ENCODE measurements around the gene PRR5L.
"Not testable (repeated sequence)": the region's sequence is repeated elsewhere in the genome, so short reads cannot be mapped to it uniquely, and the experiment has no call there.

PRR5L gene

DNA sequence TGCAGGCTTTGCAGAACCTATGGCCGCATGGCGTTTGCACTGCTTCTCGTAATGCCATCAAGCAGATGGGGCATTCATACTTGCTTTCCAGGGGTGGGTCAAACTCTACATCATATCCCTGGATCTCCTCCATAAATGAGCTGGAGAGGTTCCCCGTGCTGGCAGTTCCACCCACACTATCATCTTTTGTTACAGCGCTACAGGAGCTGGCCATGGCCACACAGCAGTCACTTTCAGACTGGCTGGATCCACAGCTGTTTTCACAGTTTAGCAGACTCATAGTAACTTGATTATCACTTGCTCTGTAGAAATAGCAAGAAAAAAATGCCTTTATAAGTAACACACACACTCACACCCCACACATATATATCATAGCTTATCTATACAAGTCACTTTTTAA is 205.1 kb downstream of the PRR5L start:
- no peak overlapping the region for H3K4me3 ChIP-seq (replicated peaks; ENCODE audit: low read depth, low read length)
- TF ChIP-seq, protein P1, sequence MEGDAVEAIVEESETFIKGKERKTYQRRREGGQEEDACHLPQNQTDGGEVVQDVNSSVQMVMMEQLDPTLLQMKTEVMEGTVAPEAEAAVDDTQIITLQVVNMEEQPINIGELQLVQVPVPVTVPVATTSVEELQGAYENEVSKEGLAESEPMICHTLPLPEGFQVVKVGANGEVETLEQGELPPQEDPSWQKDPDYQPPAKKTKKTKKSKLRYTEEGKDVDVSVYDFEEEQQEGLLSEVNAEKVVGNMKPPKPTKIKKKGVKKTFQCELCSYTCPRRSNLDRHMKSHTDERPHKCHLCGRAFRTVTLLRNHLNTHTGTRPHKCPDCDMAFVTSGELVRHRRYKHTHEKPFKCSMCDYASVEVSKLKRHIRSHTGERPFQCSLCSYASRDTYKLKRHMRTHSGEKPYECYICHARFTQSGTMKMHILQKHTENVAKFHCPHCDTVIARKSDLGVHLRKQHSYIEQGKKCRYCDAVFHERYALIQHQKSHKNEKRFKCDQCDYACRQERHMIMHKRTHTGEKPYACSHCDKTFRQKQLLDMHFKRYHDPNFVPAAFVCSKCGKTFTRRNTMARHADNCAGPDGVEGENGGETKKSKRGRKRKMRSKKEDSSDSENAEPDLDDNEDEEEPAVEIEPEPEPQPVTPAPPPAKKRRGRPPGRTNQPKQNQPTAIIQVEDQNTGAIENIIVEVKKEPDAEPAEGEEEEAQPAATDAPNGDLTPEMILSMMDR (IDR thresholded peaks at IDR 0.05; ENCODE audit: low read depth, low read length, missing control alignments): no peak
- DNase-seq (ENCODE audit: extremely low read depth, low read depth): no peak

DNA sequence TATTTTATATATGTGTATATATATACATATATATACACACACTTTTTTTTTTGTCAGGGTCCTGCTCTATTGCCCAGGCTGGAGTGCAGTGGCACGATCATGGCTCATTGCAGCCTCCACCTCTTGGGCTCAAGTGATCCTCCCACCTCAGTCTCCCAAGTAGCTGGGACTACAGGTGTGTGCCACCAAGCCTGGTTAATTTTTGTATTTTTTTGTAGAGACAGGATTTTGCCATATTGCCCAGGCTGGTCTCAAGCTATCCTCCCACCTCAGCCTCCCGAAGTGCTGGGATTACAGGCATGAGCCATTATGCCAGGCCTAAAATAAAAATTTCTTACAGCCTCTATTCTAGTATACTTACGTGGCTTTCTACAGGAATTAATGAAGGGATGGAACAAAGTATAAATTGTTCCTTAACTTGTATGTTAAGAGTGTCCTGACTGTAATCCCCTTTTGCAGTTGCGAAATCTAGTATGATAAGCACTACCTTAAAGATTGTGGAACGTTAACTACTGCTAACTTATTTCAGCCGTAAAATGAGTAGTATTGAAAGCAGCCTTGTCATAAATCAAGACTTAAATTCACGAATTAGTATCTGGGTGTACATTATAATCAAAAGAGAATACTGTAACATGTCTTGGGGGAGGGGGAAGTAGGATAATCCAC is 211.9 kb downstream of the PRR5L start:
- TF ChIP-seq, protein P1 (IDR thresholded peaks at IDR 0.05; ENCODE audit: low read depth, low read length, missing control alignments): no peak
- H3K4me3 ChIP-seq (replicated peaks; ENCODE audit: low read depth, low read length): peak overlapping the region; percentile 88
- no peak for DNase-seq (ENCODE audit: extremely low read depth, low read depth)

DNA sequence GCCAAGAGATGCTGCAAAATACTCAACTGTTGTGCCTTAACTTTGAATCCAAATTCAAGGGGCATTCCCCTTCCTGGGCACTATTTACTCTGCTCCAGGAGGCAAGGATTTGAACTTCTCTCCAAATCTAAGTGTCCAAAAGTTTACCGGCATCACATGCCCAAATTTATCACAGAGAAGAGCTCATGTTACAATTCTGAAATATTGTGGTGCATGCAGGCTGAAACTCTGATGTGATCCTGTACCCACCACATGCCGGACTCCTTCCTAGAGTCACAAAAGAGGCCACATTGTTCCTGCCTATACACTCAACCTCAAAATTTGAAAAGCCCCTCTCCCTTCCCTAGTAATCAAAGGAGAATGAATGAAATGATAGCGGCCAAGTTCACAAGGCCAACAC is 212.7 kb downstream of the PRR5L start:
- DNase-seq (ENCODE audit: extremely low read depth, low read depth): no peak
- peak overlapping the region; percentile 88 for H3K4me3 ChIP-seq (replicated peaks; ENCODE audit: low read depth, low read length)
- TF ChIP-seq, protein P1 (IDR thresholded peaks at IDR 0.05; ENCODE audit: low read depth, low read length, missing control alignments): no peak

DNA sequence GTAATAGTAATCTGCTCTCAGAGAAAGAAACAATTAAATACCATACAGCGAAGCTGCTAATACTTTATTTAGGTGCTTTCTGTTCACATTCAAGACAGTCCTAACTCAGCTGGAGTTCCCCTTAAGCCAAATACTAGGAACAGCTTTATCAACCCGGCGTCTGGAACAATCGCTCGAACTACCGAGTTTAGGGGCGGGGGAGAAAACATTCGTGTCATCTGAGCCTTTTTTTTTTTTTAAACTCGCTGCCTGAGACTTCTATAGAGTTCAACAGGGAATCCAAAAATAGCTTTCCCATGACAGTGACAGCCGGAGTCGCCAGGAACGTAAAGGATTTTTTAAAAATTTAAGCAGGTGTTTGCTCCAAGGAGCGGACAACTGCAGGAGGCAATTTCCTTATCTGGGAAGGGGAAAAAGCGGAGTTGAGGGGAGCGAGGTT is 213.1 kb downstream of the PRR5L start:
- H3K4me3 ChIP-seq (replicated peaks; ENCODE audit: low read depth, low read length): peak overlapping the region; percentile 88
- no peak for DNase-seq (ENCODE audit: extremely low read depth, low read depth)
- TF ChIP-seq, protein P1 (IDR thresholded peaks at IDR 0.05; ENCODE audit: low read depth, low read length, missing control alignments): no peak

DNA sequence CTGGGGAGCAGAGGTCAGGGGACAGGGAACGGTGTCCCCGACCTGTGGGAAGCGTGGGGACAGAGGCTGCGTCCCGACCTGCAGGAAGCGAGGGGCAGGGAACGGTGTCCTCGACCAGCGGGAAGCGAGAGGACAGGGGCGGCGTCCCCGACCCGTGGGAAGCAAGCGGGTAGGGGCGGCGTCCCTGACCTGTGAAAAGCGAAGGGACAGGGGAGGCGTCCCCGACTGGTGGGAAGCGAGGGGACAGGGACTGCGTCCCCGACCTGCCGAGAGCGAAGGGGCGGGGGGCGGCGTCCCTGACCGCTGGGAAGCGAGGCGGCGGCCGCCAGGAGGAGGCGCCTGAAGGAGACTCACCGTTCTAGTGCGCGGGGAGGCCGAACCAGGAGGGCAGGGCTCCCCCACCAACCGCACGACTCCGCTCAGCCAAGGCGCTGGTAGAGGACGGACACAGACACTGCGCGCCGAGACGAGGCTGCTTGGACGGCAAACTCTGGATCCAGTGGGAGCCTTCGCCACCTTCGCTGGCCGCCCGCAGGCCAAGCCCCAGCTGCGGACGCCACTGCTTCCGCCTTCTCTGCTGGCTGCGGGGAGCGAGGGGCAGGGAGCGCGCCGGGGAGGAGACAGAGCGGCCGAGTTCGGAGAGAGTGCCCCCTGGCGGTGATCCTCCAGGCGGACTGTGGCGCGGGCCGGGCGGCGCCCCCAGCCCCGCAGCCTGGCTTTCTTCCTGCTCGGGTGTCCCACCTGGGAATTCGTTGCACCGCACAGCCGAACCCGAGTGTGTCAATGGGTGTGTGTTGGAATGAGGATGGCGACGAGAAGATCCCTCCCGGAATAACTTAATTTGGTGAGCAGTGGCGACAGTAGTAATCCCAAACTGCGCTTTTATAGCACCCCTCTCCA is 213.9 kb downstream of the PRR5L start, which contains the start of gene TRAF6:
Gene TRAF6 (minus strand): TSS at position 579 of the 900 bp plus-strand sequence. CDS start 8,757 bp downstream, outside the sequence.
- peak within 1 kb of the TSS; percentile 88 for H3K4me3 ChIP-seq (replicated peaks; ENCODE audit: low read depth, low read length)
- TF ChIP-seq, protein P1 (IDR thresholded peaks at IDR 0.05; ENCODE audit: low read depth, low read length, missing control alignments): peak; percentile 80
- DNase-seq (ENCODE audit: extremely low read depth, low read depth): peak; percentile 44

DNA sequence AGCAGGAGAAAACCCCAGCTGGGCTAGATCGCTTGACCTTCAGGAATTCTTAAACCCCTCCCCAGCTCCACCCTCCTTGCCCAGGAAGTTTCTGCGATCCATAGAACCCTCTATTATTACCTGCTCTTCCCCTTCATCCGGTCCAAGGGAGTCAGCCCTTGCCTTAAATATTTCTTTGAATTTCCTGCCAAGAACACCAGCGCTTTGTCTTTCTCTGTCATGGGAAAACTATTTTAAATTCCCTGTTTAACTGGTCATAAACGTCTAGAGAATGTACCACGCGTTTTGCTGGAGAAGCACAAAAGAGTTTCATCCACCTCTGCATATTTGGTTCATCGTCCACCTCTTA is 214.5 kb downstream of the PRR5L start:
- TF ChIP-seq, protein P1 (IDR thresholded peaks at IDR 0.05; ENCODE audit: low read depth, low read length, missing control alignments): no peak
- DNase-seq (ENCODE audit: extremely low read depth, low read depth): no peak
- H3K4me3 ChIP-seq (replicated peaks; ENCODE audit: low read depth, low read length): peak overlapping the region; percentile 88

DNA sequence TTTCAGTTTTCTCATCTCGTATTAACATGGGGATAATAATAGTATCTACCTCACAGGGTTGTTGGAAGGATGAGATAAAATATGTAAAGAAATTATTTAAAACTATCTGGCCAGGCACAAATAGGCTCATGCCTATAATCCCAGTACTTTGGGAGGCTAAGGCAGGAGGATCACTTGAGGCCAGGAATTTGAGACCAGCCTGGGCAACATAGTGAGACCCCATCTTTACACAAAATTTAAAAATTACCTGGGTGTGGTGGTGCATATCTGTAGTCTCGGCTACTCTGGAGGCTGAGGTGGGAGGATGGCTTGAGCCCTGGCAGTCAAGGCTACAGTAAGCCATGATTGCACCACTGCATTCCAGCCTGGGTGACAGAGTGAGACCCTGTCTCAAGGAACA is 215.0 kb downstream of the PRR5L start:
- not testable (repeated sequence) for DNase-seq (ENCODE audit: extremely low read depth, low read depth); H3K4me3 ChIP-seq (replicated peaks; ENCODE audit: low read depth, low read length)
